K562 (cell line): ENCODE results near the gene GPR135.

ENCODE experiments used
- CHD2 ChIP-seq: IDR thresholded peaks from 2 replicates; pipeline ENCODE4 v1.6.1; 2011; ENCODE audit warnings: low read depth, low read length
- DNMT1 ChIP-seq: fragments of 450-650 bp; IDR thresholded peaks from 2 replicates; pipeline ENCODE4 v1.6.1; 2016; ENCODE audit warnings: antibody characterized with exemption, mild to moderate bottlenecking
- TF ChIP-seq, protein P1 (sequence below), 2 experiments: fragments of 450-650 bp in 1 of 2; IDR thresholded peaks; 2 replicates each; pipeline ENCODE4 v1.6.1; 2011 to 2017; ENCODE audit warnings: low read depth in 2 of 2, antibody characterized with exemption in 1 of 2, borderline replicate concordance in 1 of 2, low read length in 1 of 2, mild to moderate bottlenecking in 1 of 2, mixed read lengths in 1 of 2; ENCODE audit not compliant: control insufficient read depth in 1 of 2
- TF ChIP-seq, protein P2 (sequence below): sonication (generic); formaldehyde crosslinking; IDR thresholded peaks from 2 replicates; pipeline ENCODE4 v1.8.1; 2022; ENCODE audit warnings: missing genetic modification reagents

GRCh38 chr14:59482541-59483331, 17.6 kb upstream of the GPR135 start:
- TF ChIP-seq DNMT1: no peak
- no peak for TF ChIP-seq CHD2
- TF ChIP-seq, protein P1, sequence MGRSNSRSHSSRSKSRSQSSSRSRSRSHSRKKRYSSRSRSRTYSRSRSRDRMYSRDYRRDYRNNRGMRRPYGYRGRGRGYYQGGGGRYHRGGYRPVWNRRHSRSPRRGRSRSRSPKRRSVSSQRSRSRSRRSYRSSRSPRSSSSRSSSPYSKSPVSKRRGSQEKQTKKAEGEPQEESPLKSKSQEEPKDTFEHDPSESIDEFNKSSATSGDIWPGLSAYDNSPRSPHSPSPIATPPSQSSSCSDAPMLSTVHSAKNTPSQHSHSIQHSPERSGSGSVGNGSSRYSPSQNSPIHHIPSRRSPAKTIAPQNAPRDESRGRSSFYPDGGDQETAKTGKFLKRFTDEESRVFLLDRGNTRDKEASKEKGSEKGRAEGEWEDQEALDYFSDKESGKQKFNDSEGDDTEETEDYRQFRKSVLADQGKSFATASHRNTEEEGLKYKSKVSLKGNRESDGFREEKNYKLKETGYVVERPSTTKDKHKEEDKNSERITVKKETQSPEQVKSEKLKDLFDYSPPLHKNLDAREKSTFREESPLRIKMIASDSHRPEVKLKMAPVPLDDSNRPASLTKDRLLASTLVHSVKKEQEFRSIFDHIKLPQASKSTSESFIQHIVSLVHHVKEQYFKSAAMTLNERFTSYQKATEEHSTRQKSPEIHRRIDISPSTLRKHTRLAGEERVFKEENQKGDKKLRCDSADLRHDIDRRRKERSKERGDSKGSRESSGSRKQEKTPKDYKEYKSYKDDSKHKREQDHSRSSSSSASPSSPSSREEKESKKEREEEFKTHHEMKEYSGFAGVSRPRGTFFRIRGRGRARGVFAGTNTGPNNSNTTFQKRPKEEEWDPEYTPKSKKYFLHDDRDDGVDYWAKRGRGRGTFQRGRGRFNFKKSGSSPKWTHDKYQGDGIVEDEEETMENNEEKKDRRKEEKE (IDR thresholded peaks at IDR 0.05; ENCODE audit: borderline replicate concordance in 1 of 2, control insufficient read depth in 1 of 2, low read depth in 2 of 2, low read length in 1 of 2): no peak
- TF ChIP-seq, protein P2, sequence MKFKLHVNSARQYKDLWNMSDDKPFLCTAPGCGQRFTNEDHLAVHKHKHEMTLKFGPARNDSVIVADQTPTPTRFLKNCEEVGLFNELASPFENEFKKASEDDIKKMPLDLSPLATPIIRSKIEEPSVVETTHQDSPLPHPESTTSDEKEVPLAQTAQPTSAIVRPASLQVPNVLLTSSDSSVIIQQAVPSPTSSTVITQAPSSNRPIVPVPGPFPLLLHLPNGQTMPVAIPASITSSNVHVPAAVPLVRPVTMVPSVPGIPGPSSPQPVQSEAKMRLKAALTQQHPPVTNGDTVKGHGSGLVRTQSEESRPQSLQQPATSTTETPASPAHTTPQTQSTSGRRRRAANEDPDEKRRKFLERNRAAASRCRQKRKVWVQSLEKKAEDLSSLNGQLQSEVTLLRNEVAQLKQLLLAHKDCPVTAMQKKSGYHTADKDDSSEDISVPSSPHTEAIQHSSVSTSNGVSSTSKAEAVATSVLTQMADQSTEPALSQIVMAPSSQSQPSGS (CRISPR knock-in tag): no peak
